Activated CD4-positive, alpha-beta T cell treated with anti-CD3 and anti-CD28 coated beads for 36 hours (primary cell): ENCODE results near the gene HAGH. TPM values are rescaled to one million over a fixed set of nuclear protein-coding genes. Genes with fewer than 3 reads are reported as not detected.
"Not testable (repeated sequence)": the region's sequence is repeated elsewhere in the genome, so short reads cannot be mapped to it uniquely, and the experiment has no call there.

Source experiments
- ATAC-seq: fragments of 200-7000 bp; cut with Tn5 transposase; one replicate; pipeline ENCODE4 v1.10.0; 2021; ENCODE audit warnings: mild to moderate bottlenecking, moderate library complexity
- CTCF ChIA-PET: fragments of 350-600 bp; sonication (Branson Sonifier 250); formaldehyde crosslinking; loops from one replicate; lab custom pipeline; 2021; ENCODE audit warnings: antibody characterized with exemption; lab: Charles Lee
- POLR2A ChIA-PET: fragments of 350-600 bp; sonication (Branson Sonifier 250); formaldehyde crosslinking; loops from one replicate; lab custom pipeline; 2021; ENCODE audit warnings: antibody characterized with exemption, inconsistent platforms; lab: Charles Lee
- DNase-seq: peaks from one replicate; pipeline ENCODE4 v3.0.0-alpha.2; 2020
- H3K27ac Mint-ChIP-seq: one replicate; pipeline ENCODE4 v1.8.0; 2021; ENCODE audit warnings: mixed read lengths
- H3K27me3 Mint-ChIP-seq: one replicate; pipeline ENCODE4 v1.8.0; 2021; ENCODE audit warnings: mixed read lengths
- H3K36me3 Mint-ChIP-seq: one replicate; pipeline ENCODE4 v1.8.0; 2021; ENCODE audit warnings: low read depth, mixed read lengths
- H3K4me1 Mint-ChIP-seq: one replicate; pipeline ENCODE4 v1.8.0; 2021; ENCODE audit warnings: mixed read lengths
- H3K4me3 Mint-ChIP-seq: one replicate; pipeline ENCODE4 v1.8.0; 2021; ENCODE audit warnings: mild to moderate bottlenecking, moderate library complexity, mixed read lengths
- H3K9me3 Mint-ChIP-seq: one replicate; pipeline ENCODE4 v1.8.0; 2021; ENCODE audit warnings: low read depth, mixed read lengths
- intact Hi-C, 2 experiments: fragments of 100-400 bp; cut with DNase I in 1 of 2; cut with micrococcal nuclease in 1 of 2; formaldehyde crosslinking; loops; one replicate each; pipeline versions ENCODE4 v1.14.2 to v1.15.1; 2022 to 2024; cut with DNase I, micrococcal nuclease
- total RNA-seq, 2 experiments: library from RNA; stranded (reverse); gene quantifications; one replicate each; pipeline ENCODE4 v1.2.3, GENCODE V29; 2021

The HAGH gene
- total RNA-seq, 2 experiments from 2014 or later, result 20.9 to 25.0 TPM

DNA sequence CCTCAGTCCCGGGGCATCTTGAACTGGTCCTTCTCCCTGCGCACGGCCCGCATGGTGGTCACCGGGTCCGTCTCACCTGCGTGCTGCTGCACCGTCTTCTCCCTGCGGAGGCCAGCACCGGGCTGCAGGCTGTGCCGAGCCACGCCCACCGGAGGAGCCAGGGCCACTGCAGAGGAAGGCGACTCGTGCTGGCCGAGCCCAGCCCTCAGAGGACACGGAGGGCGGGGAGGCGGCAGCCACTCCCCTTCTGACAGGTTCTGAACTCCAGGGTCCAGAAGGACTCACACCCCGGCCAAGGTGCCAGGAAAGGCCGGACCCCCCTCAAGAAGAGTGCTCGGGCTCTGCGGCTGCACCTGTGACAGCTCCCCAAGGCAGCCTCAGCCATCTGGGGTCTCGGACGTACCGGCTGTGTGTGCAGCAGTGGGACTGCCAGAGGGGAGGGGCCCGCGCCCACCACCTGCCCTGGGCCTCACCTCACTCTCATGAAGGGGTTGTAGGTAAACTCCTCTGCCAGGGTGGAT is 17.3 kb downstream of the HAGH start:
- intact Hi-C loops, result loop anchor here in 1 of 2 experiments (10.0 kb wide), 1 partner anchor 785 kb away; no protein-coding TSS in a partner anchor
- ATAC-seq (no peak), DNase-seq (no peak)
- no peak overlapping the region for H3K27ac Mint-ChIP-seq
- peaks cover 26% of the 10 kb centered on the region for H3K36me3 Mint-ChIP-seq
- ChIA-PET POLR2A (no interaction called here), CTCF (no interaction called here)
- no peaks in the 10 kb centered on the region for H3K9me3 Mint-ChIP-seq
- no peaks in the 10 kb centered on the region for H3K27me3 Mint-ChIP-seq
- H3K4me1 Mint-ChIP-seq, result peaks cover 10% of the 10 kb centered on the region
- H3K4me3 Mint-ChIP-seq, result no peak overlapping the region

DNA sequence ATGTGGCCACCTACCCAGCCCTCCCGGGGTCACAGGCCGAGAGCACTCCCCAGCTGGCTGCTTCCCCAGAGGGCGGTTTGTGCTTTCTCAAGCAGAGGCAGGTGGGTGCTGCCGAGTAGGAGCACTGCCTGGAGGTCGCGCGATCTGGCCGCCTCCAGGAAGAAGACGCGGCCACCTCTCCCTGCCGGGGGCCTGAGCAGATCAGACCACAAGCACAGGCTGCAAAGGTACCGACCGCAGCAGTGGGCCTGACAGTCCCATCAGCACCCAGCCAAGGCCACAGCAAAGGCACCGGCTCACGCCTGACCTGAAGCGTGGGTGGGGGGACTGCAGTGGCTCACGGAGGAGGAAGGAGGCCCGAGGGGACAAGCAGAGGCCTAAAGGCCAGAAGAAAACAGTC is 17.9 kb downstream of the HAGH start:
- ChIA-PET CTCF (no interaction called here), POLR2A (no interaction called here)
- Mint-ChIP-seq H3K9me3 (no peaks in the 10 kb centered on the region), H3K4me1 (peaks cover 10% of the 10 kb centered on the region), H3K4me3 (no peak overlapping the region), H3K27me3 (no peaks in the 10 kb centered on the region), H3K27ac (no peak overlapping the region), H3K36me3 (peaks cover 24% of the 10 kb centered on the region)
- DNase-seq, result no peak
- ATAC-seq, result no peak
- intact Hi-C loops, result loop anchor here in 1 of 2 experiments (10.0 kb wide), 1 partner anchor 784 kb away; no protein-coding TSS in a partner anchor

DNA sequence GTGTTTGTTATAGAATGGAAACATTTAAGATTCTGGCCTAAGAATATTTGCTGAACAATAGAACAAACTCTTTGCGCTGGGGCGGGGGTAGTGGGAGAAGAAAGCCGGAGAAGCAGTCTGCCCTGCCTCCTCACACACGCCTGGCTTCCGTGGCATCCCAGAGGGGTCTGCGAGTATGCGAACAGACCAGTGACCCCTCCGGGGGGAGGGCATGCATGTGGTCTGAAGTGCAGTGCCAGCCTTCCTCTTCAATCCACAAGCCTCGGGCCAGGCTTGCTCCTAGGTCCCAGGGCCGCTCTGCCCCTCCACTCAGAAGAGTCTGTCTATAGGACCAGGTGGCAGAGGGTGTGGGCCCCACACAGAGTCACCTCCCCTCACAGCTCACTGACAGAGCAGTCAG is 19.0 kb downstream of the HAGH start:
- no peaks in the 10 kb centered on the region for H3K27me3 Mint-ChIP-seq
- no peak overlapping the region for H3K27ac Mint-ChIP-seq
- ATAC-seq (no peak), DNase-seq (no peak)
- CTCF ChIA-PET, result no interaction called here
- POLR2A ChIA-PET, result no interaction called here
- intact Hi-C loops, result loop anchor here in 1 of 2 experiments (10.0 kb wide), 1 partner anchor 783 kb away; no protein-coding TSS in a partner anchor
- no peaks in the 10 kb centered on the region for H3K9me3 Mint-ChIP-seq
- H3K4me3 Mint-ChIP-seq, result no peak overlapping the region
- H3K36me3 Mint-ChIP-seq, result peaks cover 23% of the 10 kb centered on the region
- H3K4me1 Mint-ChIP-seq, result peaks cover 3% of the 10 kb centered on the region

DNA sequence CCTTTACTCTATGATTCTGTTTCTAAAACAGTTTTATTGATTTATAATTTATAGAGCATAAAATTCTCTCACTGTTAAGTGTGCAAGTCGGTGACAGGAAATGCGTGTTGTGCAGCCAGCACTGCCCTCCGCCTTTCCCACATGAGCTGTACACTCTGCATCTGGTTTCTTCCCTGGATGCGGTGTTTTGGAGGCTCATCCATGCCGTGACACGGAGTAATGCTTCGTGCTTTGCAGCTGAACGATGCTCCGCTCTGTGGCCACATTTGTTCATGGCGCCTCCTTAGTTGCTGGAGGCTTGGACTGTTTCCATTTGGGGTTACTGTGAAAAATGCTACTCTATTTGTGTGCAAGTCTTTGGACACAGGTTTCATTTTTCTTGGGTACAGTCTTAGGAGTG is 25.9 kb downstream of the HAGH start:
- CTCF ChIA-PET, result interaction anchor here (1.1 kb wide), 1 partner anchor 14 kb away, joined by 3 read pairs; no protein-coding TSS in a partner anchor
- POLR2A ChIA-PET, result no interaction called here
- H3K4me3 Mint-ChIP-seq, result no peak overlapping the region
- H3K9me3 Mint-ChIP-seq, result peaks cover 10% of the 10 kb centered on the region
- H3K4me1 Mint-ChIP-seq, result no peaks in the 10 kb centered on the region
- H3K27ac Mint-ChIP-seq, result no peak overlapping the region
- no peak for DNase-seq
- peaks cover 31% of the 10 kb centered on the region for H3K36me3 Mint-ChIP-seq
- H3K27me3 Mint-ChIP-seq, result no peaks in the 10 kb centered on the region
- intact Hi-C loops, result loop anchor here in 1 of 2 experiments (10.0 kb wide), 1 partner anchor 776 kb away; no protein-coding TSS in a partner anchor
- no peak for ATAC-seq

DNA sequence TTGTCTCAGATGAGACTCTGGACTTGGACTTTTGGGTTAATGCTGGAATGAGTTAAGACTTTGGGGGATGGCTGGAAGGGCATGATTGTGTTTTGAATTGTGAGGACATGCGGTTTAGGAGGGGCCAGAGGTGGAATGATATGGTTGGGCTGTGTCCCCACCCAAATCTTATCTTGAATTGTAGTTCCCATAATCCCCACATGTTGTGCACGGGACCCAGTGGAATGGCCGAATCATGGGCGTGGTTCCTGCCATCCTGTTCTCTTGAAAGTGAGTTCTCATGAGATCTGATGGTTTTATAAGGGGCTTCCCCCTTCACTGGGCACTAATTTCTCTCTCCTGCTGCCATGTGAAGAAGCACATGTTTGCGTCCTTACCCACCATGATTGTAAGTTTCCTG is 27.4 kb downstream of the HAGH start:
- ATAC-seq, DNase-seq, H3K27me3 Mint-ChIP-seq, intact Hi-C loops, H3K4me3 Mint-ChIP-seq, H3K4me1 Mint-ChIP-seq, H3K9me3 Mint-ChIP-seq, POLR2A ChIA-PET, H3K27ac Mint-ChIP-seq, CTCF ChIA-PET: not testable (repeated sequence)
- H3K36me3 Mint-ChIP-seq, result peaks cover 24% of the 10 kb centered on the region

DNA sequence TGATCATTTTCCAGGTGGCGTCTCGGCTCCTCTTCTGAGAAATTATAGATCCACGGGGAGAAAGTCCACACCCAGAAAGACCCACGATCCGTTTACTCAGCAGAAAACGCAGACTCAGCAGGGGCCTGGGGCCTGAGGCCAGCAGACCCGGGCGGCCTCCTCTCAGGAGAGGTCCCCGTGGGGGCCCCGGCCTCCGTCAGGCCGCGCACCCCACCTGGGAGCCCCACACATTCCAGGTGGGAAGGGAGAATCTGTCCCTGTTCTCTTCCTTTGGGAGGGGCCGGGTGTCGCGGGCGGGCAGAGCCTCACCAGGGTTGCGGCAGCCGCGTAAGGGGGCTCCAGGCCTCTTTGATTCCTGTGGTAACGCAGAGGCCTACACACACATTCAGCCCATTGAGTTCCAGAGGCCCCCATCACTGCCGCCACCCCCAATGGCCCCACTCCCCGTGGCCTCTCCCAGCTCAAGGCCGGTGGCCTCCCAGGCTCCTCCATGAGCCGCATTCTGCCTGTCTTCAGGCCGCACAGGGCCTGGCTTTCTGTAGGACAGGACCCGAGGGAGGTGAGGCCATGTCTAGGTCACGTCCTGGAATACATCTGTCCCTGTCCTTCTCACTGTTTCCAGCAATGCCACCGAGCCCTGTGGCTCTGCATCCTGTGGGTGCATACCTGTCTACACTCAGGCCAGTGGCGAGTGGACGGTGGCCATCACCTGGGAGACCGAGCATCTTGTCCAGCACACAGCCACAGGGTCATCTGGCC is 31.5 kb downstream of the HAGH start:
- ChIA-PET POLR2A (no interaction called here), CTCF (no interaction called here)
- Mint-ChIP-seq H3K4me1 (no peaks in the 10 kb centered on the region), H3K9me3 (peaks cover 8% of the 10 kb centered on the region), H3K36me3 (peaks cover 20% of the 10 kb centered on the region), H3K27ac (no peak overlapping the region), H3K4me3 (no peak overlapping the region), H3K27me3 (no peaks in the 10 kb centered on the region)
- intact Hi-C loops, result no loop called here
- ATAC-seq (no peak), DNase-seq (no peak)

DNA sequence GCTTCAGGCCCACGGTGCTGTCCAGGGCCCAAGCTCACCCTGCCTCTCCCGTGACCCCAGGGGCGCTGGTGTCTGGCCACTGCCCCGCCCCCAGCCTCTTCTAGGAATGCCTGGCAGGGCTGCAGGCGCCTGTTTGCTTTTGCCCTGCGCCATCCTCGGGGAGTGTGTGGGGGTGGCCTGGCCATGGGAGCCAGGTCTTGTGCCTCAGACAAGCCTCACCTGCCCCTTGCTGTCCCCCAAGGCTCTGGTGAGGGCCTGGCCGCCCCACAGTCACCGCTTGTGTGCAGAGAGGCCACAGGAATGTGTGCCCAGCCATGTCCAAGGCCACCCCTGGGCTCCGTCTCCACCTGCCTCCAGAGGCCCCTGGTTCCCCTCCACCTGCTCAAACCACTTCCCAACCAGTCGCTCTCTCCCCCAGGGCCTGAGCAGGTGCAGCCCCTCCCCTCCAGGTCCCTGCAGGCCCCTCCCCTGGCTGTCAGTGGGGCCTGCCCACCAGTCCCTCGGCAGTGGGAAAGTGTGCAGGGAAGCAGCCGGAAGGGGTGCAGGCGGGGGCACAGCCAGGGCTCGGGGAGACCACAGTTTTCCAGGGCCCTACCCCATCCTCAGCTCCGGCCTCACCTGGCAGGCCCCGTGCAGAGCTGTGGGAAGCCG is 32.3 kb downstream of the HAGH start:
- CTCF ChIA-PET, result no interaction called here
- ATAC-seq (no peak), DNase-seq (no peak)
- POLR2A ChIA-PET, result no interaction called here
- Mint-ChIP-seq H3K4me1 (no peaks in the 10 kb centered on the region), H3K27ac (no peak overlapping the region), H3K27me3 (no peaks in the 10 kb centered on the region), H3K9me3 (peaks cover 6% of the 10 kb centered on the region), H3K4me3 (no peak overlapping the region), H3K36me3 (peaks cover 12% of the 10 kb centered on the region)
- intact Hi-C loops, result no loop called here

DNA sequence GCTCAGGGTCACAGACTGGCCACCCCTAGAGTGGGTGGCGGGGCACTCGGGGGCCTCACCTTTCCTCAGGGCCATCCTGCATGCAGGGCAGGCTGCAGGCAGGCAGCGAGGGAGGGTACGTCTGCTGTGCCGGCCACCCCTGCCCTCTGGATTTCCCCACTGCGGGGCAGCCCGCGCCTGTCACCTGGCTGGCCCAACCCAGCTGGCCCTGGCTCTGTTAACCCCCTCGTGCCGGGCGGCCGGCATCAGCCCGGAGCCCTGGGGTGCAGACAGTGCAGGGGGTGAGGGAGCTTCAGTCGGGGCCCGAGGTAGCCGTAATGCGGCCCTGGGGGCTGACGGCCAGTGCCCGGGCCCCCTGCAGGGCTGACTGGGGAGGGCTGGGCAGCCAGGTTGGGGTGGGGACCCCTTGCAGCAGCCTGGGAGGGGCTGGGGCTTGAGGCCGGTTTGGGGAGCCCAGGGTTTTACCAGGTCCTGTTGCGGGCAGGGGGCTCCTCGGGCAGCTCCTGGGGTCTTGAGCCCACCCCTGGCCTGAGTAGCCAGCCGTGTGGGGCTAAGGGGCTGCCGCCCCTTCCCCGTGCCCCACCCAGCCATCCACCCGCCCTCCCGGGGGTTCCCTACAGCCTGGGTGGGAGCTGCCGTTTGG is 32.9 kb downstream of the HAGH start, which contains the start of gene IGFALS:
Gene IGFALS, minus strand, starts transcription at position 128 of the 643 bp plus-strand sequence. Its CDS starts 53 bp downstream, at position 75.
- H3K36me3 Mint-ChIP-seq, result peaks cover 12% of the 10 kb centered on the region
- H3K4me3 Mint-ChIP-seq, result no peak within 1 kb of the TSS
- no peak within 1 kb of the TSS for H3K27ac Mint-ChIP-seq
- H3K27me3 Mint-ChIP-seq, result no peaks in the 10 kb centered on the region
- H3K4me1 Mint-ChIP-seq, result no peaks in the 10 kb centered on the region
- intact Hi-C loops, result no loop called here
- ChIA-PET CTCF (no interaction called here), POLR2A (no interaction called here)
- no peak for DNase-seq
- no peak for ATAC-seq
- peaks cover 2% of the 10 kb centered on the region for H3K9me3 Mint-ChIP-seq

DNA sequence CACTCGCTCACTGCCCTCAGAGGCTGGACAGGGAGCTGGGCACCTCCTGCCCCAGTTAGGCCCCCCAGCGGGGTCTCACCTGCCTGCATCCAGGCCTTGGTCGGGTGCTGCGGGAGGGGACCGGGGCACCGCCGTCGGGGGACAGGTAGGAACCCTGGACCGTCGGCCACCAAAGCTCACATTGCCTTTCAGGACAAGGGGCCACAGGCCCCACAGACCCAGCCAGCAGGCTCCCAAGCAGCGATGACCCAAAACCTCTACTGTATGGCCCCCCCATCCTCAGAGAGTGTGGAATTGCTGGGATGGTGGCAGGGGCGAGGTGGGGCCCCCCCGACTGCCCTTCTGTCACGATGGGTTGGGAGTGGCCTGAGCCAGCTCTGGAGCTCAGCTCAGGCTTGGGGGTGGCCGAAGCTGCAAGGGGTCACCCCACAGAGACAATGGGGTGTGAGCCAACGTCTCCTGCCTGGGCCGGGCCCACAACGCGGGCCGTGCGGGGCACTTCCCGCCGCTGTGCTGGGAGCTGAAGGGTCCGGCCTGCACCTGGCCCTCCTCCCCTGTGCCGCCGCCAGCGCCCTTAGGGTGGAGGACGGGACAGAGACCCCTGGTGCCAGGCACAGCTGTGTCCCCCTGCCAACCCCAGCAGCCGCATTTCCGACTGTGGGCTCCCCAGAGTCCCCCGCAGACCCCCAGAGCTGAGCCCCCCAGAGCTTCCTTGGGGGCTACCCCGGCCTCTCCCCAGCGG is 33.6 kb downstream of the HAGH start:
- no peak overlapping the region for H3K4me3 Mint-ChIP-seq
- no peak for ATAC-seq
- peaks cover 12% of the 10 kb centered on the region for H3K36me3 Mint-ChIP-seq
- H3K27ac Mint-ChIP-seq, result no peak overlapping the region
- ChIA-PET POLR2A (no interaction called here), CTCF (no interaction called here)
- DNase-seq, result no peak
- no peaks in the 10 kb centered on the region for H3K4me1 Mint-ChIP-seq
- no peaks in the 10 kb centered on the region for H3K27me3 Mint-ChIP-seq
- peaks cover 2% of the 10 kb centered on the region for H3K9me3 Mint-ChIP-seq
- intact Hi-C loops, result no loop called here

DNA sequence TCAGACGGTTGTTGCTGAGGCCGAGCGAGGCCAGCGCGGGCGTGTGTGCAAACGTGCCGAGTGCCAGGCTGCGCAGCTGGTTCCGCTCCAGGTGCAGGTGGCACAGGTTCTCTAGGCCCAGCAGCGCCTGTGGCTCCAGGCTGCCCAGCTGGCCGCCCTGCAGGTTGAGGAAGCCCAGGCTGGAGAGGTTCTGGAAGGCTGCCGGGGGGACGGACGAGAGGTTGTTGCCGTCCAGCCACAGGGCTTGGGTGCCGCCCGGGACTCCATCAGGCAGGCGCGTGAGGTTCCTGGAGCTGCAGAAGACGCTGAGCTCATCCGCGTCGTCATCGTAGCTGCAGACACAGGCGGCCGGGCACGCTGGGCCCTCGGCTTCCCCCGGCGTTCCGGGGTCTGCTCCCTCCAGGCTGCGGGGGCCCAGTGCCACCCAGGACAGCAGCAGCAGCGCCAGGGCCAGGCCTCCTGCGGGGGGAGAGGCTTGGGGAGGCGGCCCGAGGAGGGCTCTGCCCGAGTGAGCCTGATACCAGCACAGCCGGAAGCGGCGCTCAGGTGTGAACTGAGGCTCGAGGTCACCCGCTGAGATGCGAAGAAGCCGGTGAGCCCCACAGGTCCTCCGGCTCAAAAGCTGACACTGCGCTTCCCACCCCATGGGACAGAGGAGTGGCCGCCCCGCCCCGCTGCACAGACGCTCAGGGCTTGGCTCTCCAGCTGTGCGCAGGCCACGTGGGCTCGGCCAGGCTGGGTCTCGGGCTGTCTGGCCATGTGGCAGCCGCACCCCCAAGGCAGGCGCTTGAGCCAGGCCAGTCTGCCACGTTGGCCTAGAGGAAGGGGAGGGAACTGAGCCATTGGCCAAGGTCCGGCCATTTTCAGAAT is 34.4 kb downstream of the HAGH start:
- no peak for ATAC-seq
- Mint-ChIP-seq H3K9me3 (peaks cover 1% of the 10 kb centered on the region), H3K27ac (no peak overlapping the region), H3K4me1 (no peaks in the 10 kb centered on the region), H3K4me3 (no peak overlapping the region), H3K36me3 (peaks cover 10% of the 10 kb centered on the region), H3K27me3 (no peaks in the 10 kb centered on the region)
- no peak for DNase-seq
- ChIA-PET POLR2A (no interaction called here), CTCF (no interaction called here)
- intact Hi-C loops, result no loop called here
